Uterus (tissue), 4 donors: ENCODE data around the gene CRTC3. TPM values are rescaled to one million over a fixed set of nuclear protein-coding genes. Genes with fewer than 3 reads are reported as not detected.

Source experiments
- DNase-seq, 2 donors: peaks; one replicate each; pipeline ENCODE4 v3.0.0-alpha.2; 2019 to 2020
- H3K27ac ChIP-seq, 2 donors: fragments of 200-600 bp; sonication (generic); 1 replicate in 1 of 2; 2 replicates in 1 of 2; pipeline ENCODE4 v1.5.1; 2016 to 2018
- H3K27me3 ChIP-seq, 2 donors: fragments of 200-600 bp; sonication (generic); one replicate each; pipeline ENCODE4 v1.5.1; 2018 to 2019; ENCODE audit warnings: control low read depth in 1 of 2
- H3K36me3 ChIP-seq, 2 donors: fragments of 200-600 bp; sonication (generic); one replicate each; pipeline ENCODE4 v1.5.1; 2019; ENCODE audit warnings: control low read depth in 1 of 2
- H3K4me1 ChIP-seq, 2 donors: fragments of 200-600 bp; sonication (generic); one replicate each; pipeline ENCODE4 v1.5.1; 2018 to 2019; ENCODE audit warnings: control low read depth in 1 of 2
- H3K4me3 ChIP-seq, 2 donors: fragments of 200-600 bp; sonication (generic); 1 replicate in 1 of 2; 2 replicates in 1 of 2; pipeline ENCODE4 v1.5.1; 2018 to 2019; ENCODE audit warnings: mild to moderate bottlenecking in 1 of 2
- H3K9me3 ChIP-seq, 2 donors: fragments of 200-600 bp; sonication (generic); one replicate each; pipeline ENCODE4 v1.5.1; 2019; ENCODE audit warnings: control low read depth in 1 of 2
- POLR2A ChIP-seq, 2 donors: fragments of 450-650 bp; IDR thresholded peaks; one replicate each; pipeline ENCODE4 v1.6.1; 2016; ENCODE audit warnings: antibody characterized with exemption in 2 of 2, mild to moderate bottlenecking in 1 of 2, moderate library complexity in 1 of 2
- intact Hi-C: fragments of 100-400 bp; cut with DNase I; formaldehyde crosslinking; loops from one replicate; pipeline ENCODE4 v1.15.1; 2023; ENCODE audit warnings: low total_unique reads
- total RNA-seq, 4 donors: library from RNA; depleted of rRNA in 3 of 4; stranded (reverse); fragments of >200 nt in 3 of 4; gene quantifications; one replicate each; pipeline versions ENCODE4 v1.1.0 to v1.2.4, GENCODE V29; 2014 to 2023
- TF ChIP-seq, protein P1 (sequence below), 4 experiments: fragments of 200-600 bp in 2 of 4; fragments of 450-650 bp in 2 of 4; sonication (generic) in 2 of 4; IDR thresholded peaks; one replicate each; pipeline ENCODE4 v1.5.1; 2016 to 2019; ENCODE audit warnings: antibody characterized with exemption in 4 of 4, mild to moderate bottlenecking in 2 of 4, moderate library complexity in 1 of 4
- donor health status: DM: yes; HTN: yes; CAD: no.

The CRTC3 gene
- total RNA-seq, 4 donors from 2014 or later, result 18.4 to 89.4 (median 40.9) TPM

DNA sequence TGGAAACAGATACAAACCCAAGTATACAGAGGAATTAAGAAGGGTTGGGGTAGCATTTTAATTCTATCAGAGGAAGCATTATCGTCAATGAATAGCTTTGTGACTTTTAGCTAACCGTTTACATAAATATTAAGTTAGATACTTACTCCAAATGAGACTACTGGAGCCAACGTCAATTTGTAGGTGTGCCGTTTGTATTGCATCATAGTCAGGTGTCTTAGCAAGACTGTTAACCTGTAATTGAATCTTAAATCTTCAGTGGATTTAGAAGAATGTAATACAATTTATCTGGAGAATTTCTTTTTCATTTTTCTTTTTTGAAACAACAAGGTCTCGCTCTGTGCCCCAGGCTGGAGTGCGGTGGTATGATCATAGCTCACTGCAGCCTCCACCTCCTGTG lies 55.1 kb downstream of the CRTC3 start:
- Histone ChIP-seq H3K9me3 (no peaks in the 10 kb centered on the region), H3K27ac (no peak overlapping the region), H3K4me1 (no peaks in the 10 kb centered on the region), H3K27me3 (no peaks in the 10 kb centered on the region), H3K36me3 (no peaks in the 10 kb centered on the region), H3K4me3 (no peak overlapping the region)
- TF ChIP-seq, protein P1, sequence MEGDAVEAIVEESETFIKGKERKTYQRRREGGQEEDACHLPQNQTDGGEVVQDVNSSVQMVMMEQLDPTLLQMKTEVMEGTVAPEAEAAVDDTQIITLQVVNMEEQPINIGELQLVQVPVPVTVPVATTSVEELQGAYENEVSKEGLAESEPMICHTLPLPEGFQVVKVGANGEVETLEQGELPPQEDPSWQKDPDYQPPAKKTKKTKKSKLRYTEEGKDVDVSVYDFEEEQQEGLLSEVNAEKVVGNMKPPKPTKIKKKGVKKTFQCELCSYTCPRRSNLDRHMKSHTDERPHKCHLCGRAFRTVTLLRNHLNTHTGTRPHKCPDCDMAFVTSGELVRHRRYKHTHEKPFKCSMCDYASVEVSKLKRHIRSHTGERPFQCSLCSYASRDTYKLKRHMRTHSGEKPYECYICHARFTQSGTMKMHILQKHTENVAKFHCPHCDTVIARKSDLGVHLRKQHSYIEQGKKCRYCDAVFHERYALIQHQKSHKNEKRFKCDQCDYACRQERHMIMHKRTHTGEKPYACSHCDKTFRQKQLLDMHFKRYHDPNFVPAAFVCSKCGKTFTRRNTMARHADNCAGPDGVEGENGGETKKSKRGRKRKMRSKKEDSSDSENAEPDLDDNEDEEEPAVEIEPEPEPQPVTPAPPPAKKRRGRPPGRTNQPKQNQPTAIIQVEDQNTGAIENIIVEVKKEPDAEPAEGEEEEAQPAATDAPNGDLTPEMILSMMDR (IDR thresholded peaks at IDR 0.05), result no peak
- TF ChIP-seq POLR2A (IDR thresholded peaks at IDR 0.05), result no peak
- DNase-seq, result no peak
- intact Hi-C loops, result no loop called here

DNA sequence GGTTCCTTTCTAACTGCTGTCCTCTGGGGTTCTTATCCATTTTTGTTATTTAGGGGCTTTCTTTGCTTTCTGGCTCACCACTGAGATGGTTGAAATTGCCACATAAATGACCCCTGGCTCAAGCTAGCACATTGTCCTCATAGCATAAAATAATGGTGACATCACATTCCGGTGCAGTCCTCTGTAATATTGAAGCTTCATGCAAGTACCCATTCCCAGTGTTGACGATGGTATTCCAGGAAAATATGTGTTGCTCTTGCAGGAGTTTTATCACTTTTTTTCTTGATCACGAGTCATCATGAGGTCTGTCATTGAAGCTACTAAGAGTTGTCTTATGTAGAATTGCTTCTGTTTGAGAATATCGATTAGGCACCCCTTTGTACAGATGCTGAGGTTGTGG lies 56.1 kb downstream of the CRTC3 start:
- Histone ChIP-seq H3K36me3 (no peaks in the 10 kb centered on the region), H3K4me3 (no peak overlapping the region), H3K27ac (no peak overlapping the region), H3K9me3 (no peaks in the 10 kb centered on the region), H3K27me3 (no peaks in the 10 kb centered on the region), H3K4me1 (no peaks in the 10 kb centered on the region)
- TF ChIP-seq, protein P1 (IDR thresholded peaks at IDR 0.05), result no peak
- TF ChIP-seq POLR2A (IDR thresholded peaks at IDR 0.05), result no peak
- DNase-seq, result no peak
- intact Hi-C loops, result no loop called here

DNA sequence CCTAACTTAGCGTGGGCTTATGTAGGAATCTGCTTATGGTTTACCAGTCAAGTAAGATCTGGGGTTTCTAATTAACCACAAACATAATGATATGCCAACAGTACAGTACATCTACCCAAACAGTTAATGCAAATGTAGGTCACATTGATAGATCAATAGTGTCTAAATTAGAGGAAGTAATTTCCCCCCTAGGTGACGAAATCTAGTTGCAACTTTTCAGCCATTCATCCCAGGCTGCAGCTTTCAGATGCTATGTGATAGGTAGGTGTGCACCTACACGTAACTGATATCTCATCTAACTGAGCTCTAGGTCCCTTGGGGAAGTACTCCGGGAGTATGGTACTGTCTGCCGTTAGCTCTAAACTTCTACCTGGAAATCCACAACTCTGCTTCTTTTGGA lies 57.2 kb downstream of the CRTC3 start:
- no peak for DNase-seq
- no peaks in the 10 kb centered on the region for H3K36me3 ChIP-seq
- TF ChIP-seq POLR2A (IDR thresholded peaks at IDR 0.05), result no peak
- TF ChIP-seq, protein P1 (IDR thresholded peaks at IDR 0.05), result no peak
- H3K27me3 ChIP-seq, result no peaks in the 10 kb centered on the region
- H3K4me1 ChIP-seq, result no peaks in the 10 kb centered on the region
- no peak overlapping the region for H3K4me3 ChIP-seq
- no peaks in the 10 kb centered on the region for H3K9me3 ChIP-seq
- intact Hi-C loops, result no loop called here
- no peak overlapping the region for H3K27ac ChIP-seq

DNA sequence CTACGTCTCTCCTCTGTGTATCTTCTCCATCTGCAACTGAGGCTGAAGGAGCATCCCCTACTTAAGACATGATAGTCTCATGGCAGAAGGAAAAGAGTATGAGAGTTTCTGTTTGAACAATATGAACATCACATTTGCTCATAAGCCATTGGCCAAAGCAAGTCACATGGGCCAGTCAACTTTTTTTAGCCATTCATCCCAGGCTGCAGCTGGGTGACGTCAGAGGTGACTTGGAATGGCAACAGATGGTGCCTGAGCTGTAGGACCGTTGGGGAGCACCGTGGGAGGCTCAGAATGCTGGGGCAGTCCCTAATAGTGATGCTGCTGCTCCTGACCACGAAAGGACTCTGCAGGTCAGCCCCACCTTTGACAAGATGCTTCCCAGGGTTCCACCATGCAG lies 58.7 kb downstream of the CRTC3 start:
- intact Hi-C loops, result no loop called here
- Histone ChIP-seq H3K4me3 (no peak overlapping the region), H3K27ac (no peak overlapping the region), H3K4me1 (peaks cover 0 to 5% of the 10 kb centered on the region in 2 donors), H3K27me3 (no peaks in the 10 kb centered on the region), H3K9me3 (no peaks in the 10 kb centered on the region), H3K36me3 (no peaks in the 10 kb centered on the region)
- no peak for TF ChIP-seq POLR2A (IDR thresholded peaks at IDR 0.05)
- TF ChIP-seq, protein P1 (IDR thresholded peaks at IDR 0.05), result no peak
- no peak for DNase-seq

DNA sequence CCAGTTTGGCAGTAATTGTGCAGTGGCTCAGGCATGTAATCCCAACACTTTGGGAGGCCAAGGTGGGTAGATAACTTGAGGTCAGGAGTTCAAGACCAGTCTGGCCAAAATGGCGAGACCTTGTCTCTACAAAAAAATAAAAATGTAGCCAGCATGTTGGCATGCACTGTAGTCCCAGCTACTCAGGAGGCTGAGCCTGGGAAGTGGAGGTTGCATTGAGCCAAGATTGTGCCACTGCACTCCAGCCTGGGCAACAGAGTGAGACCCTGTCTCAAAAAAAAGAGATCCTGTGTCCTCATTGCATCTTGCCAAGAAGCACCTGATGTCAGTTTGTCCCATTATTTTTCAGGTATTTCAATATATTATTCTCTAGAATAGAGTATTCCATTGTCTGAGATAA lies 61.8 kb downstream of the CRTC3 start:
- no peak overlapping the region for H3K27ac ChIP-seq
- intact Hi-C loops, result no loop called here
- no peaks in the 10 kb centered on the region for H3K27me3 ChIP-seq
- H3K36me3 ChIP-seq, result no peaks in the 10 kb centered on the region
- H3K4me1 ChIP-seq, result peaks cover 0 to 5% of the 10 kb centered on the region in 2 donors
- no peak for DNase-seq
- TF ChIP-seq, protein P1 (IDR thresholded peaks at IDR 0.05), result no peak
- TF ChIP-seq POLR2A (IDR thresholded peaks at IDR 0.05), result no peak
- no peaks in the 10 kb centered on the region for H3K9me3 ChIP-seq
- no peak overlapping the region for H3K4me3 ChIP-seq
